ENCODE results near the gene APOBEC3C.
"Not testable (repeated sequence)": the region's sequence is repeated elsewhere in the genome, so short reads cannot be mapped to it uniquely, and the experiment has no call there.

APOBEC3C gene

DNA sequence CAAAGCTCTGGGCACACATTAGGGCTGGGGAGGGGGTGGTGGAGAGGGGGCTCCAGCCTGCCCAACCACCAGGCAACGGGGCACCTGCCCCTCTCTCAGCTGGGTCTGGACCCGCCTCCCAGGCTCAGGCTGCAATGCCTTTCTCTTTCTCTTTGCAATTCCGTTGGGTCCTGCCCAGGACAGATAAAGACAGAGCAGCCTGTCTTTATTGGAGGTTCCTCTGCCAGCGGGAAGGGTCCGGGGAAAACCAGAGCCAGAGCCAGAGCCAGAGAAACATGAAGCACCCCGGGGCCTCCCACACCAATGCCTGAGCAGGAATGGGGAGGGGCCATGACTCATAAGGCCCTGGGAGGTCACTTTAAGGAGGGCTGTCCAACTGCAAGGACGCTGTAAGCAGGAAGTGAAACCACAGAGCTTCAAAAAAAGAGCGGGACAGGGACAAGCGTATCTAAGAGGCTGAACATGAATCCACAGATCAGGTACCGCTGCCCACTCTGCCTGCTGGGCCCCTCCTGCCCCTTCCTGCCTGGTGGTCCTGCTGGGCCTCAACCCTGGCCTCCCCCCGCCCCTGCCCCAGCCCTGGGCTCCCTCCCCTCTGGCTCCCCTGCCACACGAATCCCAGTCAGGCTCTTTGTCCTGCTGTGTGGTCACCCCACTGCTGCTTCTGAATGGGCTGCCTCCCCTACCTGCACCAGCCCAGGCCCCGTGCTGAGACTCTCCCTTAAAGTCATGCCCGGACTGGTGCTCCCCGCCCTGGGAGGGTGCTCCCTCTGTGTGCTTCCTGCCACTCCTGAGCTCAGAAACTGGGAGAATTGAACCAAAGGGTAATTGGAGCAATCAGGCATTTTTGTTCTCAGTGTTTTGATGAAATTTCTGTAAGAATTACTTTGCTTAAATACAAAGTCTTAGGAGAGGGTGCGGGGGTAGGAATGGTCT, 31.8 kb upstream of the APOBEC3C start, which contains the start of gene APOBEC3B:
TSS of gene APOBEC3B (plus strand) at position 356 of the 936 bp plus-strand sequence. CDS start at position 463, 107 bp downstream.
- peak; percentile 81 for DNase-seq (ENCODE audit: low spot score)

DNA sequence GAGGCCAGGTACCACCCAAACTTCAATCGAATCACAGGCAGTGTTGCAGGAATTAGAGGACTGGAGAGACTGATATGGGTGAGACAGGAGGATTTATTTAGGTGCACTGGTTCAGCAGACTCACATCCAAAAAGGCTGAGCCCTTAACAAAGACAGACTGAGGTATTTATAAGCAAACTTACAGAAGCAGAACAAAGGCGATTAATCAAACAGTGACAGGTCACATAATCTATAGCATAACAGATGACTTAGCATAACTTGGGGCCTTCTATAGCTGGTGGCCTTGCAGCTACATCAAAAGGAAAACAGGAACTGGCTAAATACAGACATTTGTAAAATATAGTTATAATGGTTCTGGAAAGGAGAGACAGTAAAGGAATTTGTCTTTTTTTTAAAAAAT, 29.8 kb upstream of the APOBEC3C start:
- no peak for DNase-seq (ENCODE audit: low spot score)

DNA sequence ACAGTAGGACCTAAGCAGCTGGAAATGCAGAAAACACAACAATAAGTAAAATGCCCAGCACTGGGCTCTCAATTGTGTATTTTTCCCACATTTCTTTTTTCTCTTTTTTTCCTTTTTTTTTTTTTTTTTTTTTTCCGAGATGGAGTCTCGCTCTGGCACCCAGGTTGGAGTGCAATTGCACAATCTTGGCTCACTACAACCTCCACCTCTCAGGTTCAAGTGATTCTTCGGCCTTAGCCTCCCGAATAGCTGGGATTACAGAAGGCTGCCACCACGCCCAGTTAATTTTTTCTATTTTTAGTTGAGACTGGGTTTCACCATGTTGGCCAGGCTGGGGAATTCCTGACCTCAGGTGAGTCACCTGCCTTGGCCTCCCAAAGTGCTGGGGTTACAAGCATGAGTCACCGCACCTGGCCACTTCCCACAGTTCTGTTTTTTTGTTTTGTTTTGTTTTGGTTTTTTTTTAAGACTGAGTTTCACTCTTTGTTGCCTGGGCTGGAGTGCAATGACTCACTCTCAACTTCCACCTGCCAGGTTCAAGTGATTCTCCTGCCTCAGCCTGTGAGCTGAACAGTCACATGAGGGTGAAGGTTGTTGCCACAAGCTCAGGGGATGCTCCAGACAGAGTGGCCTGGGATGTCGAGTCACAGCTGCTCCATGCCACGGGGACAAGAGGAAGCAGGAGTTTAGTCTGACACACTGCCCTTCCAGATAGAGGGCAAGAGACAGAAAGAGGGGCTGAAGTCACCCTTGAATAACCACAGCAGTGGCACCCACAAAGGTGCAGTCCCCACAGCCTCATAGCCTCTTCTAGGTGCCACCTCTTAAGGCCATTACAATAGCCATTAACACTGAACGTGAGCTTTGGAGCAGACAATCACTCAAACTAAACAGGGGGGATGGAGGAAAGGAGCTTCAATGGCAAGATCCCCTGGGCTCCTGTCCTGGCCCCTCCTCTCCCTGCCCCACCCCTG, 29.0 kb upstream of the APOBEC3C start:
- DNase-seq (ENCODE audit: low spot score): peak; percentile 92

DNA sequence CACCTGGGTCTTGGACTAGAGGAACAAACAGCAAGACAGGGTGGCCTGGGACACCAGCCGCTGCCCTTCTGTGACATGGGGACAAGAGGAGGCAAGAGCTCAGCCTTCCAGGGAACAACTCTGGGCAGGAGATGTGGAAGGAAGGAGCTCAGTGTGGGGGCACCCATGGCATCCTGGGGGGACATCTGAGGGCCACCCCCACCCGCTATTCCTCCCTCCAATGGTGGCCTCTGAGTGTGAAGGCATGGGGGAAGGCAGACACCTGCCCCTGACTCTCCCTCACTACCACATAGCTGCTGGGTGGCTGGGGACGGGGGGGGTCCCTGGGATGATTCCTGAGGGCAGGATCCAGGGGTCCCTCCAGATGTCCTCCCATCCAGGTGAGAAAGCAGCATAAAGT, 27.4 kb upstream of the APOBEC3C start:
- DNase-seq (ENCODE audit: low spot score): no peak

DNA sequence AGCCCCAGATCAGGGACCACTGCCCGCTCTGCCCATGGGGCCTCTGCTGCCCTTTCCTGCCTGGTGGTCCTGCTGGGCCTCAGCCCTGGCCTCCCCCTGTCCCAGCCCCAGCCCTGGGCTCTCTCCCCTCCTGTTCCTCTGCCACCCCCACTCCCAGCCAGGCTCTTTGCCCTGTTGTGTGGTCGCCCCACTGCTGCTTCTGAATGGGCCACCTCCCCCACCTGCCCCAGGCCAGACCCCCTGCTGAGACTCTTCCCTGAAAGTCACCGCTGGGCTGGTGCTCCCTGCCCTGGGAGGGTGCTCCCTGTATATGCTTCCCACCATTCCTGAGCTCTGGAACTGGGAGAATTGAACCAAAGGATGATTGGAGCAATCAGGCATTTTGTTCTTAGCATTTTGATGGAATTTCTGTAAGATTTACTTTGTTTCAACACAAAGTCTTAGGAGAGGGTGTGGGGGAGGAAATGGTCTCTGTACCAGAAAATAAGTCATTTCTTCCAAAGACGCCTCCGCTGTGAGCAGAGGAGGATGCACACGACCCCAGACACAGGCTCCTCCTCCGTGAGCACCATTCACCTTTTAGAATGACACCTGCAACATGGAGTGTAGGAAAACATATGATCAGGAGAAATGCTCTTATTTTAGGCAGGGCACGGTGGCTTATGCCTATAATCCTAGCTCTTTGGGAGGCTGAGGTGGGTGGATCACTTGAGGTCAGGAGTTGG, 26.7 kb upstream of the APOBEC3C start:
- DNase-seq (ENCODE audit: low spot score): no peak

DNA sequence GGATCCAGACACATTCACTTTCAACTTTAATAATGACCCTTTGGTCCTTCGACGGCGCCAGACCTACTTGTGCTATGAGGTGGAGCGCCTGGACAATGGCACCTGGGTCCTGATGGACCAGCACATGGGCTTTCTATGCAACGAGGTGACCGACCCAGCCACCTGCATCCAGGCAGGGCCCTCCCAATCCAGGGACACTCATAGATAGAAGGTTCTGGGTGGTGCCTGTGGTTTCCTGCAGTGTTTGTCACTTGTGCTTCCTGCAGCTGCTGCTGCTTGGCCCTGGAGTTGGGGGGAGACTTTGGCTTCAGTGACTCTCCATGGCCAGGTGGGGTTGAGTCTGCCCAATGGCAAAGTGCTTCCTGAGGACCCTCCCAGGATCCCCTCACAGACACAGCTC, 24.6 kb upstream of the APOBEC3C start:
- DNase-seq (ENCODE audit: low spot score): peak; percentile 53

DNA sequence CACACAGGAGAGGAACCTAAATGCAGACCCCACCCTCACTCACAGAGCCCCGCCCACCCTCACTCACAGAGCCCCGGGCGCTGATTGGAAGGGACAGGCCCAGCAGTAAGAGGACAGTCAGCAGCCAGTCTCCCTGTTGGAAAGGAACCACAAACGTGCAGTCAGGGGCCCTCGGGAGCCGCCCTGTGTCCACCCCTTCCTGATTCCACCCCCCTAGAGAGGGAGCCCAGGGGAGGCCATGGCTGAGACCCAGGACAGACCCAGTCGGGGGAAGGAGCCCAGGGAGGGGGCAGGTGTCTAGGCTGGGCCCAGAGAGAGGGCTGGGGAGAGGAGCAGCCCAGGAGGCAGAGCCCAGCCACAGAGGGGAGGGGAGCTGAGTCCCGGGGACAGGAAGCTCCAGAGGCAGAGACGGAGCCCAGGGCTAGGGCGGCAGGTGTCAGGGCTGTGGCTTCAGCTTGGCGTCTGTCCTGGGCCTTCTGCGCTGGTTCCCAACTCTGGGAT, 21.1 kb upstream of the APOBEC3C start:
- not testable (repeated sequence) for DNase-seq (ENCODE audit: low spot score)

DNA sequence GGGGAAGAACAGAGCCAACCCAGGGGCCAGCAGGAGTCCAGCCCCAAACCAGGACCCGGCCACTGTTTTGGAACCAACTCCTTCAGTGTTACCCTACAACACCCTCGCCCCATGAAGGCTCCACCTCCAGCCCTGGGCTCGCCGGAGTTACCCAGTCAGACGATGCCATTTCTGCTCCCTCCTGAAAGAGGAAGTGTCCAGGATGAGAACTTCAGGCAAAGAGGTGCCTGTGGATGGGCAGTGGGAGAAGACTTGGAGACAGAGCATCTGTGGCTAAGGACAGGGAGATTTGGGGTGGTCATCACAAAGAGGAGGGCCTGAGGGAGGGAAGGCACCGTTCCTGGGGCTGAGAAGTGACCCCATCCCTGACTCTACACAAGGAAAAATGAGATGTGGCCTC, 18.0 kb upstream of the APOBEC3C start:
- DNase-seq (ENCODE audit: low spot score): no peak

DNA sequence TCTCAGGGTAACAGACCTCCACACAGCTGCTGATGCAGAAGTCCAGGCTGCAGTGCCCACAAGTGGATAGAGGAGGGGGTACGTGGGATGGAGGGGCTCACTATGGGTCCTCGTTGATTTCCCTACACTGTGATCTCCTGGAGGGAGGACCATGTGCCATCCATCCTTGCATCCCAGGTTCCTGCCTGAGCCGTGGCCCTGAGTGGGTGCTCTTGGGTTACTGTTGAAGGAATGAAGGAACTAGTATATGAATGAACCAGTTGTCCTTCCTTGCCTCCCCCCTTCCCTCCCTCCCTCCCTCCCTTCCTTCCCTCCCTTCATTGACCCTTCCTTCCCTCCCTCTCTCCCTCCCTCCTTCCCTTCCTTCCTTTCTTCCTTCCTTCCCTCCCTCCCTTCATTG, 16.5 kb upstream of the APOBEC3C start:
- DNase-seq (ENCODE audit: low spot score): no peak

DNA sequence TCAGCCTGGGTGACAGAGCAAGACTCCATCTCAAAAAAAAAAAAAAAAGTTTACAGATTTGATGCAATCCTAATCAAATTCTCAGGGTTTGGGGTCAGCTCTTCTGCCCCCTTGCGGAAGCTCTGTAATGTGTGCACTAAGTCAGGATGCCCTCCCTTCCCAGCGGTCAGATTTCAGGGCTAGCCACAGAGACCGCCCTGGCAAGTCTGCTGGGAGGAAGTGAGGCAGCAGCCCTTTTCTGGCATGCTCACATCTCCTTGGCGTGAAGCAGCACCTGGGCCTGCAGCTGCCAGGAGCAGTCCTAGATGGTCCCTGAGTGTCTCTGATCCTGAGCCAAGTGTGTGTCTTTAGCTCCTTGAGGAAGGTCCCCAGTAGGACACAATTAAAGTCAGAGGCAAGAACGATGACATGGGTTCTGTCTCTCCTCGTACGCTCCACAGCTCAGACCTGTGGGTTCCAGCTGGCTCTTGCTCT, 10.9 kb upstream of the APOBEC3C start:
- peak; percentile 87 for DNase-seq (ENCODE audit: low spot score)

DNA sequence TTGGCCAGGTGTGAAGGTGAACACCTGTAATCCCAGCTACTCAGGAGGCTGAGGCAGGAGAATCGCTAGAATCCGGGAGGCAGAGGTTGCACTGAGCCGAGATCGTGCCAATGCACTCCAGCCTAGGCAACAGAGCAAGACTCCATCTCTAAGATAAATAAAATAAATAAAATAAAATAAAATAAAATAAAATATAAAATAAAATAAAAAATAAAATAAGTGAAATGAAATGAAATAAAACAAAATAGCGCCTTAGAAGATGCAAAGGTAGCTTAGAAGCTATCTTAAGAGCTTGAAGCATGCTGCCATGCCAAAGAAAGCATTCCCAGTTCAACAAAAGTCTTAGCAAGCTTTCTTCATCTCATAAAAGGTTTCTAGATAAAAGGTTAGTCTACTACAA, 6.9 kb upstream of the APOBEC3C start:
- no peak for DNase-seq (ENCODE audit: low spot score)

DNA sequence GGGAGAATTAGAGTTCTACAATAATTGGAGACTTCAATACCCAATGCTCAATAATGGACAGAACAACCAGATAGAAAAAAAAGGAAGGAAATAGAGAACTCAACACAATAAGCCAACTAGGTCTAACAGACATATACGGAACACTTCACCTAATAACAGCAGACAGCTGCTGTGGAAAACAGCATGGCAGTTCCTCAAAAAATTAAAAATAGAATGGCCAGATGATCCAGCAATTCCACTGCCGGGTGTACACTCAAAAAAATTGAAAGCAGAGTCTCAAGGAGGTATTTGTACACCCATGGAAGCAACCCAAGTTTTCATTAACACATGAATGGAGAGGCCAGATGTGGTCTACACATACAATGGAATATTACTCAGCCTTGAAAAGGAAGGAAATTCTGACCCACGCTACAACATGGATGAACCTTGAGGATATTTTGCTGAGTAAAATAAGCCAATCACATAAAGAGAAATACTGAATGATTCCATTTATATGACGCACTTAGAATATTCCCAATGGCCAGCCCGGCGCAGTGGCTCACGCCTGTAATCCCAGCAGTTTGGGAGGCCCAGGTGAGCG, 5.7 kb upstream of the APOBEC3C start:
- DNase-seq (ENCODE audit: low spot score): not testable (repeated sequence)

DNA sequence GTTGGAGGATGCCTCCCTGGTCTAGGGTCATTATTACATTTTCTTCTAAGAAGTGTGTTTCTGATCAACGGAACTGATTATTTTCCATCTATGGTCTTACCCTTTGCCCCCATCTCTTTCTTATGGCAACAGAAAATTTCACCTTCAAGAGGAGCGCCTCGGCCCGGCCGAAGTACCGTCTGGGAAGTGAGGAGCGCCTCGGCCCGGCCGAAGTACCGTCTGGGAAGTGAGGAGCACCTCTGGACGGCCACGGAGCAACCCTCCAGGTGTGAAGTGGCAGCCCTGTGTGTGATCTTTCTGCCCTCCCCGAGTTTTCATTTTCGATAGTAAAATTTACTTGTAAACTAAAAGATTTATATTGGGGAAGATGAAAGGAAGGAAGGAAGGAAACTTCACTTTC, 3.1 kb upstream of the APOBEC3C start:
- no peak for DNase-seq (ENCODE audit: low spot score)

DNA sequence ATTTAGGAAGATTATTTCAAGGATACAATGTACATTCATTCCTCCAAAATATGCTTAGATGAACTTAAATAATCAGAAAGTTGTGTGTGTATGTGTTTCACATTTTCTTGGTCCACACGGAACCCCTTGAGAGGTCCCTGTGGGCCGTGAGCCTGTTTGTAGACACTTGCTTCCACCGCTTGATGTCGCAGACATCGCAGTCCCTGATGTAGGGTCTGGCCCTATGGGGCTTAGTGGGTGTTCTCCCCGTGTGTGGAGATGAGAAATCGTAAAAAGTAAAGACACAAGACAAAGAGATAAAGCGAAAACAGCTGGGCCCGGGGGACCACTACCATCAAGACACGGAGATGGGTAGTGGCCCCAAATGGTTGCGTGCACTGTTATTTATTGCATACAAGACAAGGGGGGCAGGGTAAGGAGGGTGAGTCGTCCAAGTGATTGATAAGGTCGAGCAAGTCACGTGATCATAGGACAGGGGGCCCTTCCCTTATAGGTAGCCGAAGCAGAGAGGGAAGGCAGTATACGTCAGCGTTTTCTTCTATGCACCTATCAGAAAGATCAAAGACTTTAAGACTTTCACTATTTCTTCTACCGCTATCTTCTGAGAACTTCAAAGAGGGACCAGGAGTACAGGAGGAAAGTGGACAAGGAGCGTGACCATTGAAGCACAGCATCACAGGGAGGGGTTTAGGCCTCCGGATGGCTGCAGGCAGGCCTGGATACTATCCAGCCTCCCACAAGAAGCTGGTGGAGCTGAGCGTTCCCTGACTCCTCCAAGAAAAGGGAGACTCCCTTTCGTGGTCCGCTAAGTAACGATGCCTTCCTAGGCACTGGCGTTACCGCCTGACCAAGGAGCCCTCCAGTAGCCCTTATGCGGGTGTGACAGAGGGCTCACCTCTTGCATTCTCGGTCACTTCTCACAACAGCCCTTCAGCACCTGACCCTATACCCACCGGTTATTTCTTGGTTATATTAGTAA, 1.2 kb upstream of the APOBEC3C start:
- no peak for DNase-seq (ENCODE audit: low spot score)

DNA sequence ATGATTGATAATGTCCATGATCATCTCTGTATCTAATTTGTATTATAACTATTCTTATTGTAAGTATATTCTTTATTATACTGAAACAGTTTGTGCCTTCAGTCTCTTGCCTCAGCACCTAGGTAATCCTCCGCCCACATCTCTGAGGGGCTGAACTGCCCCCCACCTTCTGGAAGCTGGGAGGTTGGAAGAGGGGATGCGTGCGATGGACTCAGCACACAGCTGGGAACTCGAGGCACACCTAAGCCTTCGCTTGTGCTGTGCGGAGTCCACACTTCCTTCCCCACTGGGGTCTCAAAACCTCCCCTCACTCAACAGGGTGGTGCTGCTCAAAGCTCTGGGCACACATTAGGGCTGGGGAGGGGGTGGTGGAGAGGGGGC, 506 bp upstream of the APOBEC3C start:
- DNase-seq (ENCODE audit: low spot score): not testable (repeated sequence)

DNA sequence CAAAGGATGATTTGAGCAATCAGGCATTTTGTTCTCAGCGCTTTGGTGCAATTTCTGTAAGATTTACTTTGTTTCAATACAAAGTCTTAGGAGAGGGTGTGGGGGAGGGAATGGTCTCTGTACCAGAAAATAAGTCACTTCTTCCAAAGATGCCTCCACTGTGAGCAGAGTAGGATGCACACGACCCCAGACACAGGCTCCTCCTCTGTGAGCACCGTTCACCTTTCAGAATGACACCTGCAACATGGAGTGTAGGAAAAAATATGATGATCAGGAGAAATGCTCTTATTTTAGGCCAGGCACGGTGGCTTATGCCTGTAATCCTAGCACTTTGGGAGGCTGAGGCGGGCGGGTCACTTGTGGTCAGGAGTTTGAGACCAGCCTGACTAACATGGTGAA, 665 bp downstream of the APOBEC3C start:
- DNase-seq (ENCODE audit: low spot score): not testable (repeated sequence)

DNA sequence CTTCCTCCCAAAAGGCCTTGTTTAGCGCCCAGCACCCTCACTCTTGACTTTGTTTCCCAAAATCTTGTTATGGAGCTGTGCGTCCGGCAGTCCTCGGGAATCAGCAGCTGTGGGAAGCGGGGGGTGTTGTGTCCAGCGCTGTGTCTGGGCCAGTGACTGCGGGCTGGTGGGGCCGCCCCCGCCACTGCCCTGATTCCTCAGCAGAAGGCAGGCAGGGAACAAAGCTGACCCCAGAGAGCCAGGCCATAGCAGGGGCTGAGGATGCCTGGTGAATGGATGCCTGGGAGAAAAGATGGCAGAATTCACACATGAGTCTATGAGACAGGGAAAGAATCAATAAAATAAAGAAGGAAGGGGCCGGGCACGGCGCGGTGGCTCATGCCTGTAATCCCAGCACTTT, 2.5 kb downstream of the APOBEC3C start:
- DNase-seq (ENCODE audit: low spot score): no peak

DNA sequence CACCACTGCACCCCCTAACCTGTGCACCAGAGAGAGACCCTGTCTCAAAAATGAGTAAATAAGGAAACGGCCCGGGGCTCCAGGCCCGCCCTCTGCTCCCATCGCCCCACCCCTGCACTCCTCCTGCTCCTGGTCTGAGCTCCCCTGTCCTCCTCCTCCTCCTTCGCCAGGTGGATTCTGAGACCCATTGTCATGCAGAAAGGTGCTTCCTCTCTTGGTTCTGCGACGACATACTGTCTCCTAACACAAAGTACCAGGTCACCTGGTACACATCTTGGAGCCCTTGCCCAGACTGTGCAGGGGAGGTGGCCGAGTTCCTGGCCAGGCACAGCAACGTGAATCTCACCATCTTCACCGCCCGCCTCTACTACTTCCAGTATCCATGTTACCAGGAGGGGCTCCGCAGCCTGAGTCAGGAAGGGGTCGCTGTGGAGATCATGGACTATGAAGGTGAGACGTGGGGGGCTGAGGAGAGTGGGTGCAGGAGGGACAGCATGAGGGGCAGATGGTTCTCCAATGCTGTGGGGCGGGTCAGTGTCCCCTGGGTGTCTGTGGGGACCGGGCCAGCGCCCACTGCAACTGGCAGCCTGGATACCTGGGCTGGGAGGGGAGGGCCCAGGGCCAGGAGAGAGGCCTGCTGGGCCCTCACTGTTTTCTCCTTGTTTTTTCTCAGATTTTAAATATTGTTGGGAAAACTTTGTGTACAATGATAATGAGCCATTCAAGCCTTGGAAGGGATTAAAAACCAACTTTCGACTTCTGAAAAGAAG, 3.7 kb downstream of the APOBEC3C start:
- DNase-seq (ENCODE audit: low spot score): no peak

DNA sequence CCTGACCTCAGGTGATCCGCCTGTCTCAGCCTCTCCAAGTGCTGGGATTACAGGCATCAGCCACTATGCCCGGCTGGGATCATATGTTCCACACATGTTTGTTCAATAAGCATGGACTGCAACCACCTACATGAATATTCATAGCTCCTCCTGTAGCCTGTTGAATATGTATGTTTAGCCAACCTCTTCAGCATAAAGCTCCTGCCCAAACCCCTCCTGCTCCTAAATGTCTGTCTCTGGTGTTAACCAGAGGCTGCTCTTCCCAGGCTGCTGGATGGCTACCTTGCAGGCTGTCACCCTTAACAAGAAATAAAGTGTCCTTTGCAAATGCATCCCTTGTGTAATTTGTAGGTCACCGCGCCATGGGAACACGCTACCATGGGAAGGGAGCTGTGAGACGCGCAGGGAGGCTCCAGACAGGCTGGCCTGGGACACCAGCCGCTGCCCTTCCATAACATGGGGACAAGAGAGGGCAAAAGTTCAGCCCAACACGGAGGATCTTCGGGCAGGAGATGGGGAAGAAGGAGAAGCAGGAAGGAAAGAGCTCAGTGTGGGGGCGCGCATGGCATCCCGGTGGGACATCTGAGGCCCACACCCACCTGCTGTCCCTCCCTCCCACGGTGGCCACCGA, 6.1 kb downstream of the APOBEC3C start:
- DNase-seq (ENCODE audit: low spot score): not testable (repeated sequence)

Data from CD4-positive, alpha-beta T cell treated with Interleukin-2 at 100 ng/mL for 4 hours (primary cell).